GM12892 (cell line): ENCODE measurements around the gene TRIO.

ENCODE experiments used
- DNase-seq: peaks from one replicate; pipeline ENCODE4 v3.0.0; 2011; ENCODE audit not compliant: insufficient read length
- FAIRE-seq: peaks from 2 replicates; lab custom pipeline; 2011; peaks lifted over from hg19 to GRCh38; lab: Jason Lieb, UNC
- POLR2A ChIP-seq: IDR thresholded peaks from 2 replicates; pipeline ENCODE4 v1.6.1; 2011; ENCODE audit warnings: low read depth, low read length, control low read depth
- POLR2AphosphoS5 ChIP-seq: IDR thresholded peaks from 2 replicates; pipeline ENCODE4 v1.6.1; 2011; ENCODE audit warnings: low read depth, low read length, control low read depth
- TAF1 ChIP-seq: IDR thresholded peaks from 2 replicates; pipeline ENCODE4 v1.6.1; 2011; ENCODE audit warnings: low read depth, mild to moderate bottlenecking, control low read depth, low read length, borderline replicate concordance

Gene TRIO

GRCh38 chr5:14510880-14511279 lies 367.7 kb downstream of the TRIO start:
- DNase-seq: no peak
- no peak; the same call in 1 of the 2 replicates for TF ChIP-seq POLR2A
- peak; percentile 34; the same call in 1 of the 2 replicates for TF ChIP-seq POLR2AphosphoS5
- TF ChIP-seq TAF1: no peak
- FAIRE-seq: no peak

- DNase-seq: no peak
- no peak for TF ChIP-seq POLR2AphosphoS5
- no peak for TF ChIP-seq POLR2A
- no peak for TF ChIP-seq TAF1
- no peak for FAIRE-seq
Observed at GRCh38 chr5:14512574-14512973, 369.4 kb downstream of the TRIO start.

DNA sequence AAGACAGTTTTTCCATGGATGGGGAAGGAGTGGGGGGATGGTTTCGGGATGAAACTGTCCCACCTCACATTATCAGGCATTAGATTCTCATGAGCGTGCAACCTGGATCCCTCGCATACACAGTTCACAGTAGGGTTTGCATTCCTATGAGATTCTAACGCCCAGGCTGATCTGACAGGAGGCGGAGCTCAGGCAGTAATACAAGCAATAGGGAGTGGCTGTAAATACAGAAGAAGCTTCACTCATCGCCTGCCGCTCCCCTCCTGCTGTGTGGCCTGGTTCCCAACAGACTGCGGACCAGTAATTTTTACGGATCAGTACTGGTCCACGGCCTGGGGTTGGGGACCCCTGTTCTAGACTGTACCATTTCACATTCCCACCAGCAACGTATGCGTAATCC lies 370.1 kb downstream of the TRIO start:
- FAIRE-seq (no peak), DNase-seq (no peak)
- TF ChIP-seq POLR2AphosphoS5 (no peak), TAF1 (no peak), POLR2A (no peak)

- FAIRE-seq (no peak), DNase-seq (no peak)
- no peak for TF ChIP-seq POLR2A
- TF ChIP-seq POLR2AphosphoS5: no peak
- no peak for TF ChIP-seq TAF1
Observed at GRCh38 chr5:14516901-14517300, 373.8 kb downstream of the TRIO start.

DNA sequence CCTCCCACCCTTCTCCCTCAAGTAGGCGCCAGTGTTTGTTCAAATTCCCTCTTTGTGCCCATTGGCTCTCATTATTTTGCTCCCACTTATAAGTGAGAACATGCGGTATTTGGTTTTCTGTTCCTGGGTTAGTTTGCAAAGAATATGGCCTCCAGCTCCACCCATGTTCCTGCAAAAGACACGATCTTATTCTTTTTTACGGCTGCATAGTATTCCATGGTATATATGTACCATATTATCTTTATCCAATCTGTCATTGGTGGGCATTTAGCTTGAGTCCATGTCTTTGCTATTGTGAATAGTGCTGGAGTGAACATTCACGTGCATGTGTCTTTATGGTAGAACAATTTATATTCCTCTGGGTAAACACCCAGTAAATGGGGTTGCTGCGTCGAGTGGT lies 375.5 kb downstream of the TRIO start:
- no peak for FAIRE-seq
- TF ChIP-seq POLR2A (no peak), TAF1 (no peak), POLR2AphosphoS5 (no peak)
- no peak for DNase-seq

DNA sequence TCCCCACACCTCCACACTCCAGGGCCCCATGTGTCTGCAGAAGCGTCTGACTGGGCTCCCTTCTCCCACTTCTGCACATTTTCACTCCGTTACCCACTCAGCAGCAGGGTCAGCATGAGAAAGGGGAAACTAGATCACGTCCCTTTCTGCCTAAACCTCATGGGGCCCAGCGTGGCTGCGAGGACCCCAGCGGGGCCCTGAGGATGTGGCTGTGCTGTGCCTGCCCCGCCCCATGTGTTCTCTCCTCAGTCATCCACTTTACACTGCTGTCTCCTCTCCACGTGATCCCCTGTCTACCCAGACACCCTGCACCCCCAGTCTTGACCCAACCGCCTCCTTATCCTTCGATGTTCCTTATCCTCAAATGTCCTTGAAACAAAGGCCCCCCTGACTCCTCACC lies 378.6 kb downstream of the TRIO start:
- TF ChIP-seq TAF1 (no peak), POLR2AphosphoS5 (no peak), POLR2A (no peak)
- DNase-seq (no peak), FAIRE-seq (no peak)

DNA sequence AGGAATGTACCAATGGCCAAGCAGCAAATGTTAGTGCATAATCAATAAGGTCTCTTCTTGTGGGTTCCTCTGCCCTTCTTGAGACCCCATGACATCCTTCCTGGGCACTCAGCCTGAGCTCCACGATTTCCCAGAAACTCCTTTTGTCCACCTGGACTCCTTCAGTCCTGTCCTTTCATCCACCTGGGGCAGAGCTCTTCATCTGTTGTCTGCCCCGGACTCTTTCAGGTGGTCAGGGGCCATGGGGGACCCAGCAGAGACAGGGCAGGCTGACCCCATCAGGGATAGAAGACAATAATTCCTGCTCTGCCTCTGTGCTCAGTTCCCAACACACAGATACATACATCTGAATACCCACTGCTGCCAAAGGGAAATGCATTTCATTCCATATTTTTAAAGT lies 379.6 kb downstream of the TRIO start:
- FAIRE-seq (no peak), DNase-seq (no peak)
- no peak for TF ChIP-seq POLR2A
- TF ChIP-seq POLR2AphosphoS5: no peak
- TF ChIP-seq TAF1: no peak

- no peak for FAIRE-seq
- TF ChIP-seq TAF1: no peak
- DNase-seq: no peak
Observed at GRCh38 chr5:14523243-14524034, 380.3 kb downstream of the TRIO start.

DNA sequence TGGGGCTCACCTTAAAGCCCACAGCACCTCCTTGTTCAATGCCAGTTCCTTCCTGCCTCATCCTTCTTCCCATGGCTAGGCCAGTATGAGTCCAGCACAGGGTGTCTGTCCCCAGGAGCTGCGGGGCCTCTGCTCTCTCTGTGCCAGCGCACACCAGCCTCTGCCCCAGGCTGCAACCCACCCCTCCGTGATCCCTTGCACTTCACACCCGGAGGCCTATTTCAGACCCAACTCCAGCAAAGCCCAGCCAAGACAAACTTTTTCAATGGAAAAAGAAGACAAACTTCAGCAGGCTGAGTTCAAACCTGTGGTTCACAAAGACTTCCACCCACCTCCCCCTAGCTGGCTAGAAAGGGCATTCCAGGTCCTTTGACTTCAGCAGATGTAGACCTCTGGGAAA lies 382.3 kb downstream of the TRIO start:
- no peak for FAIRE-seq
- no peak for TF ChIP-seq TAF1
- TF ChIP-seq POLR2AphosphoS5: no peak
- no peak for TF ChIP-seq POLR2A
- DNase-seq: no peak

- TF ChIP-seq TAF1: no peak
- TF ChIP-seq POLR2AphosphoS5: no peak
- TF ChIP-seq POLR2A: no peak
- DNase-seq (no peak), FAIRE-seq (no peak)
Observed at GRCh38 chr5:14526493-14526892, 383.4 kb downstream of the TRIO start.

GRCh38 chr5:14528115-14528514 lies 385.0 kb downstream of the TRIO start:
- DNase-seq (no peak), FAIRE-seq (no peak)
- no peak for TF ChIP-seq POLR2A
- TF ChIP-seq POLR2AphosphoS5: no peak
- no peak for TF ChIP-seq TAF1

GRCh38 chr5:14528926-14529325 lies 385.8 kb downstream of the TRIO start:
- FAIRE-seq (no peak), DNase-seq (no peak)
- no peak for TF ChIP-seq TAF1
- TF ChIP-seq POLR2A: no peak
- no peak for TF ChIP-seq POLR2AphosphoS5
